Measurements from ENCODE around the gene SOHLH2. TPM values are rescaled to one million over a fixed set of nuclear protein-coding genes. Genes with fewer than 3 reads are reported as not detected.

SOHLH2 gene
- total and polyA plus RNA-seq, 2 of the 4 experiments (the other 2 are of a cell fraction), result 0.17 to 0.18 TPM

DNA sequence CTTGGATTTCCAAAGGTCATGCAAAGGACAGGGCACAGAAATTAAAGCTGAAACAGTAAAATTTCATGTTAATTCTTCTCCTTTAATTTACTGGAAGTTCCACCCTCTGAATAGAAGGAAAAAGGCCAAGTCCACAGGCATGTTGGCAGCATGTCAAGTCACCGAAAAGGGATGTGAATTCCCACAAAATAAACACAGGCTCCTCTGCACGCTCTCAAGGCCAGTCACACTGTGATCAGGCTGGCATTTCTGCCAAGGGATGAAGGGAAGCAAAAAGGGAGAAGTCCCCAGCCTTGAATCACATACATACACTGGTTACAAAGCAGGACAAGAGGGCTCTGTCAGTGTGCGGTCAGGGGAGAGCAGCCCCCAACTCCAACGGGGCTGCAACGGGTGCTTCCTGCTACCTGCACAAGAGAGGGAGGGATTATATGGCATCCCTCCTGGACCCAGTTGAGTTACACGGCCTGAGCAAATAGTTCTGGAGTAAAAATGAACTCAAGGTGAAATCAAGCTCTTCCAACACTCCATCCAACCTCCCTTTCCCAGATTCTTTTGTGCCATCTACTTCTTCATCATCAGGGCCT is 90.0 kb downstream of the SOHLH2 start:
- no peak overlapping the region for H3K56ac ChIP-seq (ENCODE audit: extremely low read depth, insufficient read depth, low read length)
- no peak overlapping the region for H3K9ac ChIP-seq (ENCODE audit: low read depth, low read length)
- H3K27ac ChIP-seq (ENCODE audit: insufficient read depth, low read length), result no peak overlapping the region
- TF ChIP-seq RAD21 (IDR thresholded peaks at IDR 0.05; ENCODE audit: low read length) (no peak), BHLHE40 (IDR thresholded peaks at IDR 0.05; ENCODE audit: low read depth, low read length) (no peak), SMC3 (IDR thresholded peaks at IDR 0.05; ENCODE audit: low read depth, low read length) (no peak), USF2 (IDR thresholded peaks at IDR 0.05; ENCODE audit: low read depth, low read length) (no peak), RCOR1 (IDR thresholded peaks at IDR 0.05; ENCODE audit: insufficient replicate concordance, low read length) (no peak), RFX5 (IDR thresholded peaks at IDR 0.05; ENCODE audit: low read depth, low read length) (no peak), MXI1 (IDR thresholded peaks at IDR 0.05; ENCODE audit: borderline replicate concordance, low read depth, low read length) (no peak), CTCF (conservative IDR thresholded peaks at IDR 0.05; ENCODE audit: low read depth, low read length) (no peak), MAZ (IDR thresholded peaks at IDR 0.05; ENCODE audit: borderline replicate concordance, low read depth, low read length) (no peak), CEBPB (IDR thresholded peaks at IDR 0.05; ENCODE audit: low read depth, low read length) (no peak), POLR2A (IDR thresholded peaks at IDR 0.05; ENCODE audit: low read depth, low read length) (no peak), FOS (IDR thresholded peaks at IDR 0.05; ENCODE audit: low read depth, low read length) (no peak), NFE2L2 (IDR thresholded peaks at IDR 0.05; ENCODE audit: low read depth, low read length) (no peak), CHD1 (IDR thresholded peaks at IDR 0.05; ENCODE audit: low read depth, low read length) (no peak), MAFK (IDR thresholded peaks at IDR 0.05; ENCODE audit: low read depth, low read length) (no peak)
- H2BK5ac ChIP-seq (ENCODE audit: low read depth, low read length, poor library complexity, severe bottlenecking), result no peak overlapping the region
- no peaks in the 10 kb centered on the region for H3K36me3 ChIP-seq (ENCODE audit: control insufficient read depth, insufficient read depth, low read length)
- no peaks in the 10 kb centered on the region for H3K4me1 ChIP-seq (ENCODE audit: control insufficient read depth, insufficient read depth, low read length)
- no peak overlapping the region for H3K23ac ChIP-seq (ENCODE audit: low read depth, low read length)
- ChIA-PET CTCF (interaction anchor here (0.8 kb wide), 1 partner anchor 52 kb away, joined by 4 read pairs; no protein-coding TSS in a partner anchor), POLR2A (ENCODE audit: unreplicated experiment) (no interaction called here)
- H2AFZ ChIP-seq (replicated peaks; ENCODE audit: low read length, poor library complexity), result no peak overlapping the region
- peaks cover 5% of the 10 kb centered on the region for H3K27me3 ChIP-seq (ENCODE audit: control insufficient read depth, insufficient read depth, low read length)
- no CpG with 5 or more reads among the region's 6 CpGs for WGBS, 2 experiments (ENCODE audit: extremely low coverage in 2 of 2, insufficient read length in 1 of 2)
- no peaks in the 10 kb centered on the region for H3K9me3 ChIP-seq (ENCODE audit: control insufficient read depth, insufficient read depth, low read length)
- H4K20me1 ChIP-seq (ENCODE audit: insufficient read depth, low read length), result no peaks in the 10 kb centered on the region
- no peak overlapping the region for H2BK120ac ChIP-seq (ENCODE audit: low read depth, low read length)
- no peak overlapping the region for H3K4me2 ChIP-seq (ENCODE audit: low read depth, low read length)
- no peak overlapping the region for H4K91ac ChIP-seq (ENCODE audit: insufficient read depth, low read depth, low read length)
- ATAC-seq (ENCODE audit: low read depth), result peak; percentile 46
- H3K4ac ChIP-seq (ENCODE audit: low read depth, low read length), result no peak overlapping the region
- peak; percentile 4 for DNase-seq
- H3K18ac ChIP-seq (ENCODE audit: low read depth, low read length), result no peak overlapping the region
- intact Hi-C loops (cut with micrococcal nuclease) (no loop called here), dilution Hi-C loops (cut with HindIII; ENCODE audit: low sequenced_read_pairs, unreplicated experiment) (no loop called here), in situ Hi-C loops (cut with MboI; ENCODE audit: low sequenced_read_pairs) (no loop called here)
- no peaks in the 10 kb centered on the region for H3K9me1 ChIP-seq (ENCODE audit: insufficient read depth, low read length)
- no peak overlapping the region for H4K8ac ChIP-seq (ENCODE audit: low read depth in 2 of 2, low read length in 2 of 2)
- no peak overlapping the region for H2AK5ac ChIP-seq (ENCODE audit: low read depth, low read length)
- H3K4me3 ChIP-seq (ENCODE audit: insufficient read depth, low read depth, low read length), result no peak overlapping the region
- H3K14ac ChIP-seq (replicated peaks; ENCODE audit: low read depth, low read length), result no peak overlapping the region
- no TSS peak for BruUV-seq (replicated peaks)
- H3K79me1 ChIP-seq (ENCODE audit: low read depth in 1 of 2, low read length in 2 of 2), result no peaks in the 10 kb centered on the region
- H4K5ac ChIP-seq (ENCODE audit: low read depth, low read length), result no peak overlapping the region
- H2BK20ac ChIP-seq (ENCODE audit: low read depth, low read length), result no peak overlapping the region
- no peak overlapping the region for H2BK15ac ChIP-seq (ENCODE audit: low read depth, low read length)
- no peak overlapping the region for H2AK9ac ChIP-seq (replicated peaks; ENCODE audit: low read depth, low read length, poor library complexity)
